Measurements from ENCODE around the gene GALNT2. TPM values are rescaled to one million over a fixed set of nuclear protein-coding genes. Genes with fewer than 3 reads are reported as not detected.

The GALNT2 gene
- total RNA-seq, 1 experiment from 2014 or later: 51.1 TPM

- Histone ChIP-seq H3K27me3 (no peaks in the 10 kb centered on the region), H3K9me3 (replicated peaks) (no peaks in the 10 kb centered on the region), H3K4me1 (peaks cover 40% of the 10 kb centered on the region), H3K36me3 (no peaks in the 10 kb centered on the region; the same call in 1 of the 2 replicates), H3K4me3 (peak overlapping the region; percentile 27), H3K27ac (peak overlapping the region; percentile 91)
- peak; percentile 95 for DNase-seq
Measured at GRCh38 chr1:230084408-230085177, 17.6 kb downstream of the GALNT2 start.

- Histone ChIP-seq H3K9me3 (replicated peaks) (no peaks in the 10 kb centered on the region), H3K36me3 (no peaks in the 10 kb centered on the region; the same call in 1 of the 2 replicates), H3K4me1 (peaks cover 42% of the 10 kb centered on the region), H3K27me3 (no peaks in the 10 kb centered on the region), H3K27ac (peak overlapping the region; percentile 91), H3K4me3 (no peak overlapping the region)
- DNase-seq: no peak
Measured at GRCh38 chr1:230085178-230085515, 18.1 kb downstream of the GALNT2 start.

GRCh38 chr1:230086151-230086550 is 19.1 kb downstream of the GALNT2 start:
- no peak overlapping the region for H3K4me3 ChIP-seq
- H3K27ac ChIP-seq: peak overlapping the region; percentile 91; the same call in 1 of the 2 replicates
- no peaks in the 10 kb centered on the region; the same call in 1 of the 2 replicates for H3K36me3 ChIP-seq
- DNase-seq: no peak
- H3K27me3 ChIP-seq: no peaks in the 10 kb centered on the region
- H3K4me1 ChIP-seq: peaks cover 47% of the 10 kb centered on the region
- H3K9me3 ChIP-seq (replicated peaks): no peaks in the 10 kb centered on the region

- H3K9me3 ChIP-seq (replicated peaks): no peaks in the 10 kb centered on the region
- peaks cover 53% of the 10 kb centered on the region for H3K4me1 ChIP-seq
- no peaks in the 10 kb centered on the region for H3K27me3 ChIP-seq
- H3K36me3 ChIP-seq: no peaks in the 10 kb centered on the region; the same call in 1 of the 2 replicates
- H3K27ac ChIP-seq: no peak overlapping the region
- DNase-seq: no peak
- H3K4me3 ChIP-seq: no peak overlapping the region
Measured at GRCh38 chr1:230087028-230087716, 20.1 kb downstream of the GALNT2 start.

- no peak overlapping the region for H3K27ac ChIP-seq
Measured at GRCh38 chr1:230087717-230088105, 20.7 kb downstream of the GALNT2 start.

GRCh38 chr1:230090194-230090711 is 23.2 kb downstream of the GALNT2 start:
- Histone ChIP-seq H3K4me3 (no peak overlapping the region), H3K27ac (no peak overlapping the region), H3K9me3 (replicated peaks) (no peaks in the 10 kb centered on the region), H3K4me1 (peaks cover 43% of the 10 kb centered on the region), H3K27me3 (no peaks in the 10 kb centered on the region), H3K36me3 (no peaks in the 10 kb centered on the region; the same call in 1 of the 2 replicates)
- no peak for DNase-seq

More at GRCh38 chr1:230087717-230088105, 20.7 kb downstream of the GALNT2 start:
- Histone ChIP-seq H3K4me1 (peaks cover 58% of the 10 kb centered on the region), H3K9me3 (replicated peaks) (no peaks in the 10 kb centered on the region), H3K4me3 (no peak overlapping the region), H3K27me3 (no peaks in the 10 kb centered on the region), H3K36me3 (no peaks in the 10 kb centered on the region; the same call in 1 of the 2 replicates)
- no peak for DNase-seq

GRCh38 chr1:230091473-230092231 is 24.6 kb downstream of the GALNT2 start:
- peak in 1 of 2 experiments; percentile 20 for DNase-seq
- H3K27ac ChIP-seq: peak overlapping the region; percentile 31
- no peaks in the 10 kb centered on the region for H3K27me3 ChIP-seq
- no peaks in the 10 kb centered on the region for H3K9me3 ChIP-seq (replicated peaks)
- H3K4me3 ChIP-seq: no peak overlapping the region
- no peaks in the 10 kb centered on the region; the same call in 1 of the 2 replicates for H3K36me3 ChIP-seq
- peaks cover 29% of the 10 kb centered on the region for H3K4me1 ChIP-seq

GRCh38 chr1:230094746-230095145 is 27.7 kb downstream of the GALNT2 start:
- peaks cover 18% of the 10 kb centered on the region for H3K4me1 ChIP-seq
- no peaks in the 10 kb centered on the region for H3K27me3 ChIP-seq

GRCh38 chr1:230095938-230096337 is 28.9 kb downstream of the GALNT2 start:
- no peak overlapping the region for H3K27ac ChIP-seq
- H3K27me3 ChIP-seq: no peaks in the 10 kb centered on the region
- H3K4me3 ChIP-seq: no peak overlapping the region
- no peak for DNase-seq
- peaks cover 11% of the 10 kb centered on the region for H3K4me1 ChIP-seq
- H3K9me3 ChIP-seq (replicated peaks): no peaks in the 10 kb centered on the region
- H3K36me3 ChIP-seq: no peaks in the 10 kb centered on the region; the same call in 1 of the 2 replicates

More at GRCh38 chr1:230094746-230095145, 27.7 kb downstream of the GALNT2 start:
- H3K36me3 ChIP-seq: no peaks in the 10 kb centered on the region; the same call in 1 of the 2 replicates
- no peak overlapping the region for H3K27ac ChIP-seq
- no peak overlapping the region for H3K4me3 ChIP-seq
- no peak for DNase-seq
- no peaks in the 10 kb centered on the region for H3K9me3 ChIP-seq (replicated peaks)

GRCh38 chr1:230097370-230097769 is 30.3 kb downstream of the GALNT2 start:
- Histone ChIP-seq H3K27me3 (no peaks in the 10 kb centered on the region), H3K4me1 (peaks cover 3% of the 10 kb centered on the region), H3K36me3 (no peaks in the 10 kb centered on the region), H3K27ac (no peak overlapping the region), H3K4me3 (no peak overlapping the region), H3K9me3 (replicated peaks) (no peaks in the 10 kb centered on the region)
- DNase-seq: no peak

GRCh38 chr1:230098723-230099122 is 31.7 kb downstream of the GALNT2 start:
- no peaks in the 10 kb centered on the region for H3K9me3 ChIP-seq (replicated peaks)
- no peak overlapping the region for H3K27ac ChIP-seq
- H3K36me3 ChIP-seq: no peaks in the 10 kb centered on the region
- no peak overlapping the region for H3K4me3 ChIP-seq
- H3K27me3 ChIP-seq: no peaks in the 10 kb centered on the region
- peaks cover 6% of the 10 kb centered on the region for H3K4me1 ChIP-seq
- no peak for DNase-seq

GRCh38 chr1:230099465-230099864 is 32.4 kb downstream of the GALNT2 start:
- DNase-seq: no peak
- peaks cover 6% of the 10 kb centered on the region for H3K4me1 ChIP-seq

GRCh38 chr1:230100932-230101331 is 33.9 kb downstream of the GALNT2 start:
- Histone ChIP-seq H3K4me3 (no peak overlapping the region), H3K27me3 (no peaks in the 10 kb centered on the region), H3K36me3 (no peaks in the 10 kb centered on the region), H3K9me3 (replicated peaks) (no peaks in the 10 kb centered on the region), H3K27ac (no peak overlapping the region), H3K4me1 (peaks cover 17% of the 10 kb centered on the region)
- no peak for DNase-seq

More at GRCh38 chr1:230099465-230099864, 32.4 kb downstream of the GALNT2 start:
- no peaks in the 10 kb centered on the region for H3K9me3 ChIP-seq (replicated peaks)
- H3K36me3 ChIP-seq: no peaks in the 10 kb centered on the region
- no peaks in the 10 kb centered on the region for H3K27me3 ChIP-seq
- H3K27ac ChIP-seq: no peak overlapping the region
- no peak overlapping the region for H3K4me3 ChIP-seq

GRCh38 chr1:230101556-230101955 is 34.5 kb downstream of the GALNT2 start:
- no peak overlapping the region for H3K27ac ChIP-seq
- no peaks in the 10 kb centered on the region for H3K9me3 ChIP-seq (replicated peaks)
- H3K4me1 ChIP-seq: peaks cover 19% of the 10 kb centered on the region
- no peaks in the 10 kb centered on the region for H3K36me3 ChIP-seq
- H3K4me3 ChIP-seq: no peak overlapping the region
- no peaks in the 10 kb centered on the region for H3K27me3 ChIP-seq
- no peak for DNase-seq

All from SJCRH30 (cell line).